HG03342 (cell line): ENCODE measurements around the gene CDCP2.

Source experiments
- ATAC-seq: cut with Tn5 transposase; IDR thresholded peaks from one replicate; pipeline ENCODE4 v1.9.1; 2021; ENCODE audit warnings: mild to moderate bottlenecking, moderate library complexity; ENCODE audit not compliant: unreplicated experiment

CDCP2 gene

GRCh38 chr1:54137534-54138061 is 15.2 kb downstream of the CDCP2 start:
- ATAC-seq = no peak

DNA sequence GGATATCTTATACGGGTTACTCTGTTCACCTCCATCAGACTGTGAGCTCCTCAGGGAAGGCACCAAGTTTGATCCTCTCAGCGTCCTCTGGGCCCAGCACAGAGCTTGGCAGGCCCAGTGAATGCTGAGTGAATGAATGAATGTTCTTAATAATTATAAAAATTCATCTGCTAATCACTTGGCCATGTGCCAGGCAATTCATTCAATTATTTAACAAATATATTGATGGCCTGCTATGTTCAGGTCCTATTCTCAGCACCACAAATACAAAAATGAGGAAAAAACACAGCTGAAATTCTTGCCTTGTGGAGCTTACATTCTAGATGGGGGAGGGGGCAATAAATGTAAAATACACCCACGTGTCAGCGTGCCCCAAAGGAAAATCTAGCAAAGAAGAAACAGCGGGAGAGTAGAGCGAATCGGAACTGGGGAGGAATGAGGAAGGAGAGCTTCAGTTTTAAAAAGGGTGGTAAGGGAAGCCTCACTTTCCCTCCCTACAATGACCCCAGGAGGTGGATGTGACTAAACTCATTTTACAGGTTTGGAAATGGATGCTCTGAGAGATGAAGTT is 15.8 kb downstream of the CDCP2 start:
- no peak for ATAC-seq

- ATAC-seq = no peak
Observed at GRCh38 chr1:54136269-54136896, 16.4 kb downstream of the CDCP2 start.

DNA sequence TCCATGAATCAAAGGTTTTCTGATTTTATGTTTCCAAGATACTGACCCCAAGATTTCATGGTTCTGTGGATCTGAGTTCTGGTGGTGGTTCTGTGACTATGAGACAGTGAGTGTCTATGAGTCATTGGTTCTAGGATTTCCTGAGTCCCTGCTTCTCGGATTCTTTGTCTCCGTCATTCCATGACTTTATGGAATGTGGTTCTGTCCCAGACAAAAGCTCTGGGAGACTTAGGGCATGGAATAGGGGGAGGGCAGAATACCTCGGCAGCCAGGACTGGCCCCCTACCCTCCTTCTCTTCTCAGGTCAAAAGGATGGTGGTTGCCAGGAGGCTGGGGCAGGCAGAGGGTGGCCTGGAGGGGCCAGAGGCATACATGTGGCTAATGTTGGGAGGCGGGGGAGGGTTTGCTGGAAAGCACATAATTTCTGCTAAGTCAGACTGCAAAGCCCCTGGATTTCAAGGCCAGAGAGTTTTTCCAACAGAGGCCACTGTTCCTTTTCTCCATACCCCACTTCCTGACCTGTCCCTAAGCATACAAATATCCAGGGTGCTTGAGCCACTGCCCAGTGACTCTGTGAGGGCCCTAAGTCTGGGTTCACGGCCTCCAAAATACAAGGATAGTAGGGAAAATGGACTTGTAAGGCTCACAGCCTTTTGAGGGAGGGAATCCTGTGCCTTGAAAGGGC is 17.2 kb downstream of the CDCP2 start:
- no peak for ATAC-seq

- no peak for ATAC-seq
Observed at GRCh38 chr1:54134295-54134694, 18.5 kb downstream of the CDCP2 start.

DNA sequence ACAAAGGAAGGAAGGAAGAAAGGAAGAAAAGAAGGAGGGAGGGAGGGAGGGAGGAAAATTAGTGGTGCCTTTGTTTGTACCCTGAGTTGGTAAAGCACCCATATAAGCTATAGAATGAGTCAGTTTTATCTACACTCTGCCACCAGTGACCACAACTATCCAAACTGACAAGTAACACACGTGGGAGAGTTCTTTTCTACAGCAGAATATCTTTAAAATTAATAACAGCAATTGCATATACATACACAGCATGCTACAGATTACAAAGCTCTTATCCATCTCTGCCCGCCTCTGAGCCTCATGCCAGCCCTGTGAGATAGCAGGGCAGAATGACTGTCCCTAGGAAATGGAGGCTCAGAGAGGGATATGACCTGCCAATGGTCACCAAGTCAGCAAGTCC is 20.3 kb downstream of the CDCP2 start:
- no peak for ATAC-seq

GRCh38 chr1:54131419-54131818 is 21.4 kb downstream of the CDCP2 start:
- no peak for ATAC-seq

DNA sequence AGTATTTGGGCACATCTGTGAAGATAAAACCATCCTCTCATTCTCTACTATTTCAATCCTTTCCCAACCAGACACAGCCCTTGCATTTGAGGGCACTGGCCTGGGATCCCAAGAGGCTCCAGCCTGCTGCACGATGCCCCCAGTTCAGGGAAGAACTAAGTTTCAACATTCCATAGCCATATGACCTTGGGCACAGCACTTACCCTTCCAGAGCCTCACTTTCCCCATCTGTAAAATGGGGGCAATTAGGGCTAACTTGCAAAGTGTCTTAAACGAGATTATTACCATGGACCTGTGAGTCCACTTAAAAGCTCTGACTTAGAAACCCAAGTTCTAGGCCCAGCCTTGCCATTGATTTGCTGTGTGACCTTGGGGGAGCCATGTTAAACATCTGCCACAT is 22.9 kb downstream of the CDCP2 start:
- no peak for ATAC-seq

- ATAC-seq = no peak
Observed at GRCh38 chr1:54127594-54128300, 25.1 kb downstream of the CDCP2 start.

DNA sequence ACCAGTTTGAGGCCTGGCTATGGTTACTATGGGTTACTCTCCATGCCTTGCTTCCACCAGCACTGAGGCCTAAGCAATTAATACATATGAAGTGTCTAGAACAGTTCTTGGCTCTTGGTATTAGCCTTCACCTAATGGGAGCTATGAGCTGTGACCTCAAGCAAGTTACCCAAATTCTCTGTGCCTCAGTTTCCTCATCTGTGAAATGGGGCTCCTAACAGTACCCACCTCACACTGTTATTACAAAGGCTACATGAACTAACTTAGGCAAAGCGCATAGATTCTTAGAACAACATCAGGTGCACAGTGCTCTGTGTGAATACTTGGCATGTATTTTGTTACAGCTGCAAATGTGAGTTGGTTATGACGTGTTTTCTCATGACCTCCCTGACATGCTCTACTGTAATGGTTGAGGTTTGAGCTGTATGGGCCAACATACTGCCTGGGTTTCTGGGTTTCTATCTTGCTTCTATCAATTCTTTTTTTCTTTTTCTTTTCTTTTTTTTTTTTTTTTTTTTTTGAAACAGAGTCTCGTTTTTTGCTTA is 26.5 kb downstream of the CDCP2 start:
- ATAC-seq = no peak

GRCh38 chr1:54125386-54126070 is 27.3 kb downstream of the CDCP2 start:
- ATAC-seq = no peak

DNA sequence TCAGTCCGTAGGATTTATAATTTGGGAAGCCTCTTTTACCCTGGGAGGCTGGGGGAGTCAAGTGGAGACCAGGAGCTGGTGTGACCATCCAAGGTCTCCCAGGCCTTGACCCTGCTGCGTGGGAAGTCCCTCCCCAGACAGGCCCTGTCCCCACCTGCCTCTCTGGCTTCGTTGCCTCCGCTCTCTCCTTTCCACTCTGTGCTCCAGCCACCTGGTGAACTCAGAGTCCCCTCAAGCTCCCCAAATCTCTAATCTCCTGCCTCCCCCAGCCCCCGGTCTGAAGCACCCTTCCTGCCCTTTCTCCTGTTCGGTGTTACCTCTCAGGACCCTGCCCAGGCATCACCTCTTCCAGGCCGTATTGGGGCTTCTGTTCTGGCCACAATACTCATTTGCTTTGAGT is 27.9 kb downstream of the CDCP2 start:
- ATAC-seq = no peak

DNA sequence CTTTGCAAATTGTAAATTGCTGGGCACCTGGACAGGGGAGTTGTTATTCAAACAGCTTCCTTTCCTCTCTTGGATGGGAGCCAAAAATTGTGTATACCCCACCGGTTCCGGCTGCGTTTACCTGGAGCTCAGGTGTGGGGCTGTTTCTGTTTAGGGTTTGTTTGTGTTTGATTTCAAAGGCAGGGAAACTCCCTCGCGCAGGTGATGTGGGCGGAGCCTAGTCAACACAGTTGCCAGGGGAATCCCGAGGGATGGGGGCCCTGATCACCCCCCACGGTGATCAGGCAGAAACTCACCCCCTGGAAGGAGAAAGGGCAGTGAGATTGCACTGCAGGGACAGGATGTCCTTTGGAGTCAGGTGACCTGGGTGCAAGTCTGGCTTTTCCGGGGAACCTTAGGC is 28.3 kb downstream of the CDCP2 start:
- no peak for ATAC-seq

DNA sequence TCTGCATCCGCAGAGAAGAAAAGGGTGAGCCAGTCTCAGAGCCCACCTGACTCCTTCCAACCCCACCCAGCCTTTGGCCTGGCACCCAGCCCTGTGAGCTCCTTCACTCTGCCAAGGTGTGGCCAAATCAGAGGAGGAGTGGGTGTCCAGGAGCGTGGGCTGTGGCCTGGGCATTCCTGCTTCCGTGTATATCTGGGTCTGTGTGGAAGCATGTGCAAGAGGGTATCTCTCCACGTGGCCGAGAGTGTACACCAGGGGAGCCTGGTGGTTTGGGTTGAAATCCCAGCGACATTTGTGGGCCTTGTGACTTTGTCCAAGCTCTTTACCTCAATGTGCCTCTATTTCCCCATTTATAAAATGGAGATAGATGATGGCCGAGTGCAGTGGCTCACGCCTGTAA is 29.8 kb downstream of the CDCP2 start:
- ATAC-seq = no peak

- no peak for ATAC-seq
Observed at GRCh38 chr1:54122135-54122751, 30.6 kb downstream of the CDCP2 start.

DNA sequence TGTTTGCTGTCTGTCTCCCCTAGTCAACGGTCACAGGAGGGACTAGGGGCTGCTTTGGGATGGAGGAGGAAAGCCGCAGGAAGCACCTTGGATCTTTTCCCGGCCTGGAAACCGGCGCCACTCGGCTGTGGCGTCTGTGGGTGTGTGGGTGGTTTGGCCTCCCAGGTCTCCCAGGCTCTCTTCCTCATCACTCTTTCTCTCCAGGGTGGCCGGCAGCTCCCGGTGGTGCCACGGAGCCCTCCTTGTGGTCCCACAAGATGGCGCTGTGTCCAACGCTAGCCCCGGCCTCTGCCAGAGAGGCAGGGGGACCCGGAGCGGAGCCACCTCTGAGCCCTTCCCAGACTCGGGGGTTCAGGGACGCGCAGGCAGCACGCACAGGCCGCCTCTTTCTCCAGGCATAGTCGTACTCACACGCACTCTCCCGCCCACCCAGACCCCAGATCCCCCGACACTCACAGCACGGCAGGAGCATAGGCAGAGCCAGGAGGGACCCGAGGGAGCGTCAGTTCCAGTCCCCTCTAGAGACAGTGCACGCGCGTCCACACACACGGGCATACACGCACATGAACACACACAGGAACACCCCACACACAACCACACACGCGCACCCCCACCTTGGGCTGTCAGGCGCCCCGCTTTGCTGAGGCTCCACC is 31.2 kb downstream of the CDCP2 start:
- ATAC-seq = no peak

- no peak for ATAC-seq
Observed at GRCh38 chr1:54120698-54121481, 31.9 kb downstream of the CDCP2 start.

GRCh38 chr1:54120018-54120697 is 32.6 kb downstream of the CDCP2 start:
- ATAC-seq = no peak
